NCI-H1694 (cell line): ENCODE results near the gene NAPA.
A peak's percentile ranks its signal among the peaks of the same experiment; 100 is the strongest.
"Not testable (repeated sequence)": the region's sequence is repeated elsewhere in the genome, so short reads cannot be mapped to it uniquely, and the experiment has no call there.

ENCODE experiments used
- DNase-seq: peaks from one replicate; lab custom pipeline; 2025; lab: John Stamatoyannopoulos, UW

Gene NAPA

GRCh38 chr19:47486220-47486619 lies 28.6 kb downstream of the NAPA start:
- DNase-seq = not testable (repeated sequence)

- no peak for DNase-seq
Measured at GRCh38 chr19:47485210-47485609, 29.7 kb downstream of the NAPA start.

GRCh38 chr19:47483800-47484690 lies 30.8 kb downstream of the NAPA start, which contains the start of gene KPTN:
Gene KPTN, minus strand, starts transcription at chr19:47484219. Its CDS starts 59 bp downstream, at chr19:47484160.
- peak; percentile 88 for DNase-seq

- DNase-seq = no peak
Measured at GRCh38 chr19:47483200-47483599, 31.7 kb downstream of the NAPA start.

- DNase-seq = no peak
Measured at GRCh38 chr19:47481460-47482052, 33.3 kb downstream of the NAPA start.

- DNase-seq = no peak
Measured at GRCh38 chr19:47480658-47481057, 34.2 kb downstream of the NAPA start.

GRCh38 chr19:47479701-47480503 lies 35.0 kb downstream of the NAPA start:
- no peak for DNase-seq

GRCh38 chr19:47476438-47476972 lies 38.4 kb downstream of the NAPA start:
- DNase-seq = no peak

- DNase-seq = no peak
Measured at GRCh38 chr19:47475465-47475864, 39.4 kb downstream of the NAPA start.

- DNase-seq = no peak
Measured at GRCh38 chr19:47473336-47473735, 41.5 kb downstream of the NAPA start.

- DNase-seq = peak; percentile 62
Measured at GRCh38 chr19:47471733-47472457, 43.0 kb downstream of the NAPA start, which contains the start of gene SLC8A2. Gene SLC8A2, minus strand, starts transcription at chr19:47471893. Its CDS starts 5,490 bp downstream, at chr19:47466403.

GRCh38 chr19:47471381-47471732 lies 43.5 kb downstream of the NAPA start:
- no peak for DNase-seq

GRCh38 chr19:47470447-47471195 lies 44.2 kb downstream of the NAPA start:
- no peak for DNase-seq

GRCh38 chr19:47469719-47470118 lies 45.1 kb downstream of the NAPA start:
- DNase-seq = no peak

- no peak for DNase-seq
Measured at GRCh38 chr19:47469363-47469700, 45.5 kb downstream of the NAPA start.

GRCh38 chr19:47467914-47468313 lies 46.9 kb downstream of the NAPA start:
- DNase-seq = no peak

GRCh38 chr19:47465957-47466356 lies 48.9 kb downstream of the NAPA start:
- DNase-seq = no peak

- DNase-seq = no peak
Measured at GRCh38 chr19:47464675-47465419, 50.0 kb downstream of the NAPA start.

- DNase-seq = no peak
Measured at GRCh38 chr19:47461876-47462275, 53.0 kb downstream of the NAPA start.

- DNase-seq = no peak
Measured at GRCh38 chr19:47459477-47459876, 55.4 kb downstream of the NAPA start.
